Measurements from ENCODE around the gene RBM22. TPM values are rescaled to one million over a fixed set of nuclear protein-coding genes. Genes with fewer than 3 reads are reported as not detected.

Gene RBM22
- polyA plus RNA-seq, 1 donor from 2014 or later: 67.9 TPM

DNA sequence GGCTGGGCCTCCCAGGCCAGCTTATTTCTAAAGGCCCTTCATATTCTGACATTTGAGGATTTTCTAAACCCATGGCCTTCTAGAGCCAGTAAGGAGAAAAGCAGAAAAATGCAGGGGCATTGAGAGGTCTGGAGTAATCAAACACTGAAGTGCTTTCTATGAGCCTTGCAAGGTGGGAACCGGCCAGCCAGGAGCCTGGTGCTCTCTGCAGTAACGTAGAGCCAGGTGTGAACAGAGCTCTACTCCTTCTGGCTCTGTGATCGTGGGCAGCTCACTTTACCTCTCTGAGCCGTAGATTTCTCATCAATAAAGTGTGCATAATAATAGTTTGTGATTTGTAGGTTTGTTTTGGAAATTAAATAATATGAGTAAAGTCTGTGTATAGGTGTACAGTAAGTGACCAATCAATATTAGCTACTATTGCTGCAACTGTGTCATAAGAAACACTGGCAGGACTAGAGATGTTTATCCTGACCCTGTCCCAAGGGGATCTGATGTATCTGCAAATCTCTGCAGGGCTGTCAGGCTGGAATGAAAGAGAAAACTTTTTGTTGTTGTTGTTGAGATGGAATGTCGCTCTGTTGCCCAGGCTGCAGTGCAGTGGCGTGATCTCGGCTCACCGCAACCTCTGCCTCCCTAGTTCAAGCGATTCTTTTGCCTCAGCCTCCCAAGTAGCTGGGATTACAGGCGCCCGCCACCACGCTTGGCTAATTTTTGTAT, 57.7 kb downstream of the RBM22 start:
- Histone ChIP-seq H3K79me2 (replicated peaks; ENCODE audit: insufficient read depth, low read length) (no peaks in the 10 kb centered on the region), H4K20me1 (ENCODE audit: insufficient read depth) (no peaks in the 10 kb centered on the region), H3K27me3 (ENCODE audit: insufficient read depth, low read depth, low read length) (no peaks in the 10 kb centered on the region), H3K9ac (ENCODE audit: low read length) (no peak overlapping the region), H3K9me2 (ENCODE audit: insufficient read depth, low read length) (no peaks in the 10 kb centered on the region), H3K4me2 (ENCODE audit: low read length) (no peak overlapping the region), H3K9me3 (ENCODE audit: low read length) (no peaks in the 10 kb centered on the region), H3K27ac (ENCODE audit: low read length) (no peak overlapping the region), H2AFZ (ENCODE audit: low read depth, low read length) (no peak overlapping the region), H3K4me3 (ENCODE audit: low read length) (no peak overlapping the region), H3F3A (ENCODE audit: insufficient read depth, low read length, poor library complexity, severe bottlenecking) (no peaks in the 10 kb centered on the region), H3K36me3 (ENCODE audit: insufficient read depth, low read length) (no peaks in the 10 kb centered on the region)
- TF ChIP-seq MXI1 (conservative IDR thresholded peaks at IDR 0.05; ENCODE audit: poor library complexity, severe bottlenecking): no peak
- TF ChIP-seq, protein P1, sequence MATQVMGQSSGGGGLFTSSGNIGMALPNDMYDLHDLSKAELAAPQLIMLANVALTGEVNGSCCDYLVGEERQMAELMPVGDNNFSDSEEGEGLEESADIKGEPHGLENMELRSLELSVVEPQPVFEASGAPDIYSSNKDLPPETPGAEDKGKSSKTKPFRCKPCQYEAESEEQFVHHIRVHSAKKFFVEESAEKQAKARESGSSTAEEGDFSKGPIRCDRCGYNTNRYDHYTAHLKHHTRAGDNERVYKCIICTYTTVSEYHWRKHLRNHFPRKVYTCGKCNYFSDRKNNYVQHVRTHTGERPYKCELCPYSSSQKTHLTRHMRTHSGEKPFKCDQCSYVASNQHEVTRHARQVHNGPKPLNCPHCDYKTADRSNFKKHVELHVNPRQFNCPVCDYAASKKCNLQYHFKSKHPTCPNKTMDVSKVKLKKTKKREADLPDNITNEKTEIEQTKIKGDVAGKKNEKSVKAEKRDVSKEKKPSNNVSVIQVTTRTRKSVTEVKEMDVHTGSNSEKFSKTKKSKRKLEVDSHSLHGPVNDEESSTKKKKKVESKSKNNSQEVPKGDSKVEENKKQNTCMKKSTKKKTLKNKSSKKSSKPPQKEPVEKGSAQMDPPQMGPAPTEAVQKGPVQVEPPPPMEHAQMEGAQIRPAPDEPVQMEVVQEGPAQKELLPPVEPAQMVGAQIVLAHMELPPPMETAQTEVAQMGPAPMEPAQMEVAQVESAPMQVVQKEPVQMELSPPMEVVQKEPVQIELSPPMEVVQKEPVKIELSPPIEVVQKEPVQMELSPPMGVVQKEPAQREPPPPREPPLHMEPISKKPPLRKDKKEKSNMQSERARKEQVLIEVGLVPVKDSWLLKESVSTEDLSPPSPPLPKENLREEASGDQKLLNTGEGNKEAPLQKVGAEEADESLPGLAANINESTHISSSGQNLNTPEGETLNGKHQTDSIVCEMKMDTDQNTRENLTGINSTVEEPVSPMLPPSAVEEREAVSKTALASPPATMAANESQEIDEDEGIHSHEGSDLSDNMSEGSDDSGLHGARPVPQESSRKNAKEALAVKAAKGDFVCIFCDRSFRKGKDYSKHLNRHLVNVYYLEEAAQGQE (IDR thresholded peaks at IDR 0.05; ENCODE audit: borderline replicate concordance): no peak
- TF ChIP-seq EZH2 (IDR thresholded peaks at IDR 0.05; ENCODE audit: borderline replicate concordance, insufficient read depth, low read length, poor library complexity, severe bottlenecking): no peak
- TF ChIP-seq RAD21 (conservative IDR thresholded peaks at IDR 0.05): no peak
- no peak for TF ChIP-seq POLR2AphosphoS5 (IDR thresholded peaks at IDR 0.05)
- TF ChIP-seq TAF1 (IDR thresholded peaks at IDR 0.05; ENCODE audit: low read depth): no peak

DNA sequence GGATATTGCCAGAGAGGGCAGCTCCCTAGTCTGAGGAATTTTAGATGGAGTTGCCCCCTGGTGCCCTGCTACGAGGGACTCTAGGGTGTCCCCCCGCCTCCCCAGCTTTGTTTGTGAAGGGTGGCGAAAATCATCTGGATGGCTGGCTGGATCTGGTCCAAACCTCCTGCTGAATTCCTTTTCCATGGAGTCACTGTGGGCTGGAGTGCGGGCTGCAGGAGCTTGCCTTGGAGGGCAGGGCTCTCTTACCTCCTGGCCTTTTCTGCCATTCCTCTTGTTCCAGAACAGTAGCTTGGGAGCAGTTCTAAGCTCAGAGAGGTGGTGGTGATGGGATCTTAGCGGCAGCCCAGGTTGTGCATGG, 58.3 kb downstream of the RBM22 start:
- no peak overlapping the region for H2AFZ ChIP-seq (ENCODE audit: low read depth, low read length)
- no peaks in the 10 kb centered on the region for H3F3A ChIP-seq (ENCODE audit: insufficient read depth, low read length, poor library complexity, severe bottlenecking)
- TF ChIP-seq MXI1 (conservative IDR thresholded peaks at IDR 0.05; ENCODE audit: poor library complexity, severe bottlenecking): no peak
- no peak for TF ChIP-seq EZH2 (IDR thresholded peaks at IDR 0.05; ENCODE audit: borderline replicate concordance, insufficient read depth, low read length, poor library complexity, severe bottlenecking)
- TF ChIP-seq RAD21 (conservative IDR thresholded peaks at IDR 0.05): no peak
- TF ChIP-seq, protein P1 (IDR thresholded peaks at IDR 0.05; ENCODE audit: borderline replicate concordance): no peak
- no peak for TF ChIP-seq EP300 (conservative IDR thresholded peaks at IDR 0.05; ENCODE audit: poor library complexity, severe bottlenecking)
- no peak for TF ChIP-seq POLR2AphosphoS5 (IDR thresholded peaks at IDR 0.05)
- TF ChIP-seq, protein P2, sequence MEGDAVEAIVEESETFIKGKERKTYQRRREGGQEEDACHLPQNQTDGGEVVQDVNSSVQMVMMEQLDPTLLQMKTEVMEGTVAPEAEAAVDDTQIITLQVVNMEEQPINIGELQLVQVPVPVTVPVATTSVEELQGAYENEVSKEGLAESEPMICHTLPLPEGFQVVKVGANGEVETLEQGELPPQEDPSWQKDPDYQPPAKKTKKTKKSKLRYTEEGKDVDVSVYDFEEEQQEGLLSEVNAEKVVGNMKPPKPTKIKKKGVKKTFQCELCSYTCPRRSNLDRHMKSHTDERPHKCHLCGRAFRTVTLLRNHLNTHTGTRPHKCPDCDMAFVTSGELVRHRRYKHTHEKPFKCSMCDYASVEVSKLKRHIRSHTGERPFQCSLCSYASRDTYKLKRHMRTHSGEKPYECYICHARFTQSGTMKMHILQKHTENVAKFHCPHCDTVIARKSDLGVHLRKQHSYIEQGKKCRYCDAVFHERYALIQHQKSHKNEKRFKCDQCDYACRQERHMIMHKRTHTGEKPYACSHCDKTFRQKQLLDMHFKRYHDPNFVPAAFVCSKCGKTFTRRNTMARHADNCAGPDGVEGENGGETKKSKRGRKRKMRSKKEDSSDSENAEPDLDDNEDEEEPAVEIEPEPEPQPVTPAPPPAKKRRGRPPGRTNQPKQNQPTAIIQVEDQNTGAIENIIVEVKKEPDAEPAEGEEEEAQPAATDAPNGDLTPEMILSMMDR (IDR thresholded peaks at IDR 0.05; ENCODE audit: poor library complexity, severe bottlenecking): no peak
- no peak for TF ChIP-seq SMC3 (conservative IDR thresholded peaks at IDR 0.05; ENCODE audit: poor library complexity)
- no peak for TF ChIP-seq TAF1 (IDR thresholded peaks at IDR 0.05; ENCODE audit: low read depth)
- no peaks in the 10 kb centered on the region for H3K27me3 ChIP-seq (ENCODE audit: insufficient read depth, low read depth, low read length)
- H3K27ac ChIP-seq (ENCODE audit: low read length): no peak overlapping the region
- H3K9me3 ChIP-seq (ENCODE audit: low read length): no peaks in the 10 kb centered on the region
- no peak overlapping the region for H3K4me2 ChIP-seq (ENCODE audit: low read length)
- no peaks in the 10 kb centered on the region for H4K20me1 ChIP-seq (ENCODE audit: insufficient read depth)
- no peak overlapping the region for H3K4me3 ChIP-seq (ENCODE audit: low read length)
- H3K9me2 ChIP-seq (ENCODE audit: insufficient read depth, low read length): no peaks in the 10 kb centered on the region
- no peaks in the 10 kb centered on the region for H3K79me2 ChIP-seq (replicated peaks; ENCODE audit: insufficient read depth, low read length)
- no peaks in the 10 kb centered on the region for H3K36me3 ChIP-seq (ENCODE audit: insufficient read depth, low read length)
- H3K9ac ChIP-seq (ENCODE audit: low read length): no peak overlapping the region

All from neural cell (in vitro differentiated cells).